Endometrial microvascular endothelial cells (primary cell): ENCODE measurements around the gene NXPH3. TPM values are rescaled to one million over a fixed set of nuclear protein-coding genes. Genes with fewer than 3 reads are reported as not detected.
"Not testable (repeated sequence)": the region's sequence is repeated elsewhere in the genome, so short reads cannot be mapped to it uniquely, and the experiment has no call there.

Source experiments
- in situ Hi-C: cut with HindIII; loops from 2 replicates; pipeline ENCODE4 v1.10.0; 2017; ENCODE audit warnings: low sequenced_read_pairs, low pct_unique_long_range_greater_than_20kb; ENCODE audit errors: inconsistent ontology term
- total RNA-seq: library from RNA; depleted of rRNA; stranded (reverse); fragments of >200 nt; gene quantifications from one replicate; pipeline ENCODE4 v1.2.3, GENCODE V29; 2015; ENCODE audit errors: inconsistent ontology term

NXPH3 gene
- total RNA-seq, result 1.3 TPM

GRCh38 chr17:49575679-49576087 lies at the start of gene NXPH3:
TSS of gene NXPH3 (plus strand) at chr17:49575871. CDS start at chr17:49576220, 349 bp downstream.
- in situ Hi-C loops, result no loop called here

- in situ Hi-C loops, result no loop called here
Observed at GRCh38 chr17:49527927-49528651, 47.6 kb upstream of the NXPH3 start.

DNA sequence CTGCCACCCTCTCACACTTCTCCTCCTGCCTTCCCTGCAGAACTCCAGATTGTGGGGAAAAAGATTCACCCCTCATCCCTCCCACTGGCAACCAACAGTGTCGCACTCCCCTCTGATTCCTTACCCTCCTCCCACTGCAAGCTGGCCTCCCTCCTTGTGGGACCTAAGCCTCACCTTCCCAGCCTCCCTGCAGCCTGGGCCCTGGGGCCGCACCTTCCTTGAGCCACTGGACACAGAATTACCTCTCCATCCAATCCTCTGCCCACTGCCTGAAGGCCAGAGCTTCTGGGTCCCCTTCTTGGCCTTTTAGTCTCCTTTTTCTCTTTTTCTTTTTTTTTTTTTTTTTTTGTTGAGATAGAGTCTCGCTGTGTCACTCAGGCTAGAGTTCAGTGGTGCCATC lies 46.7 kb upstream of the NXPH3 start:
- in situ Hi-C loops, result no loop called here

- in situ Hi-C loops, result no loop called here
Observed at GRCh38 chr17:49530118-49530517, 45.6 kb upstream of the NXPH3 start.

- in situ Hi-C loops, result no loop called here
Observed at GRCh38 chr17:49543860-49544259, 31.8 kb upstream of the NXPH3 start.

DNA sequence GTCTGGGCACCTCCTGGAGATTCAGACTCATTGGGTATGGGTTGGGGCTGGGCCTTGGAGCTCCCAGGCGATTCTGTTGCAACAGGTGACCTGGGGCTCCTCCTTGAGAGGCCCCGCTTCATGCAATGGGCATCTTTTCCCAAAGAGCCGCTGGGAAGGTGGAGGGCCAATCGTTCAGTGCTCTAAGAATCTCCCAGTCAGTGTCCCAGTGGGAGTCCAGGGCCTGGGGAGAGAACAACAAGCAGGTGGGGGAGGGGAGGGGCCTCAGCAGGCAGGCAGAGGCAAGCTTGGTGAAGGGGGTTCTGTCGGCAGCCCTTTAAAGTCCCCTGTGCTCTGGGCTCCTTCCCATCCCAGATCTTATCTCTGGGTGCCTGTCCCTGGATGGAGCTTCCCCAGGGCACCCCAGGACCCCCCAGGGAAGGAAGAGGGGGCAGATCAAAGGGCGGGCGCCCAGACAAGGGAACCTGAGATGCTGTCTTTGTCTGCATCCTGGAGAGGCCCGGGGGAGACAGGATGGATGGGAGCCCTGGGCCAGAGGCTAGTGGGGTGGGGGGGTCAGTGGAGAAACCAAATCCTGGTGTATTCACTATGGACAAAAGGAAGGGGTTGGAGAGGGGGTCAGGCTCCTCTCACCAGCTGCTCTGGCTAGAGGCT lies 30.5 kb upstream of the NXPH3 start:
- in situ Hi-C loops, result no loop called here

DNA sequence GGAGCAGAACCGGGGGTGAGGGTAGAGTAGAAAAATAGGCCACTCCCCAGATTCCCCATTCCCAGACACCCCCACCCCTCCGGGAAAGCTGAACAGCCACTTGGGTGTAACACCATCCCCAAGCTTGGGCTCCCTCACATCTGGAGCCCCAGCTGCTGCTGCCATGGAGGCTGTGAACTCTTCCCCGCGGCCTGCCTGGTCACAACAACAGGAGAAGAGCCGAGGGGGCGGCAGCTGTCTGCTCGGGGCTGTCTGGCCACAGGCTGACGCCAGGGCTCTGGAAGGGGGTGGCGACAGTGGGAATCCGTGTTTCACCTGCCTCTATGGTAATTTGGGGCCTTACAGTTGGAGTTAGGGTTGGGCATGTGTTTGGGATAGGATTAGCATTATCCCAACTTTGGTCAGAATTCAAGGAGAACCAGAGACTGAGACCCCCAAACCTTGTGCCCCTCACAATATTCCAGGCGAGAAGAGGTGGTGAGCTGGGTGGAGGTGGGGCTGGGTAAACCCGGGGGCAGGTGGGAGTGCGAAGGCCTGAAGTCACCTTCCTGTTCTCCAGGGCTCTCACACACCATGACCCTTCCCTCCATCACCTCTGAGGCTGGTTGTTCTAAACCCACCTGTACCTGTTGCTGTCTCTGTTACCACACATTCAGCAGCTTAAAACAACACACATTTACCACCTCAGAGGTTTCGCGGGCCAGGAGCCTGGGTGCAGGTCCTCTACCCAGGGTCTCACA lies 29.7 kb upstream of the NXPH3 start:
- in situ Hi-C loops, result no loop called here

- in situ Hi-C loops, result no loop called here
Observed at GRCh38 chr17:49546546-49547535, 28.8 kb upstream of the NXPH3 start.

DNA sequence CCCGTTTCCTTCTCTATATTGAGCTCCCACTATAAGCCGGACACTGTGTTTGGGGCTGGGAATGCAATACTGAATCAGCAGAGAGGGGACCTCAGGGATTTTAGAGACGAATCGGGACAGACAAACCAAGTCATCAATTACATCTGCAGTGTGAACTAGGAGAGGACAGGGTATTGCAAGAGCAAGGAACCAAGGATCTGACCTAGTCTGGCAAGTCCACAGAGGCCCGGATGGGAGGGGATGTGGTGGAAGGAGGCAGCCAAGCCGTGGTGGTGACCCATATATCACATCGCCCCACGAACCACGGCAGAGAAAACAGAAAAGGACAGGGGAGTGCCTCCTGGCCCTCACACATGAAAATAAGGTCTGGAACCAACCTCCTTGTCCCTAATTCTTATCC lies 28.1 kb upstream of the NXPH3 start:
- in situ Hi-C loops, result no loop called here

DNA sequence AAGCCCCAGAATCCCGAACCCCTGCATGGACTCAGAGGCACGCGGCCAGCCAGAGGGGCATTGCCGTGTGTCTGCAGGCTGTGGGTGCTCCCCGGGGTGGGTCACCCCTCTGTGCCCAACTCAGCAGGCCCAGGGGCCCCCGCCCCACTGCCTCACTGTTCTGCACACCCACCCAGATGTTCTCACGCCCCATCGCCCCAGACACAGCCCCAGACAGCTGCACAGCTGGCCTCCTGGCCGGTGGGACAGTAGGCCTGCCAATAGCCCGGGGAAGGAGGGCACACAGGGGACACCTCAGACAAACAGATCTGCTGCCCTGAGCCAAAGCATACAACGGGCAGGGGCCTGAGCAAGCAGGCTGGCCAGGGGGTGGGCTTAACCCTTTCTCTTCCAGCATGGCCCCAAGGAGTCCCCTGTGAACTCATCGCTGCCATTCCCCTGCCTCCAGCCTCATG lies 27.6 kb upstream of the NXPH3 start:
- in situ Hi-C loops, result no loop called here

DNA sequence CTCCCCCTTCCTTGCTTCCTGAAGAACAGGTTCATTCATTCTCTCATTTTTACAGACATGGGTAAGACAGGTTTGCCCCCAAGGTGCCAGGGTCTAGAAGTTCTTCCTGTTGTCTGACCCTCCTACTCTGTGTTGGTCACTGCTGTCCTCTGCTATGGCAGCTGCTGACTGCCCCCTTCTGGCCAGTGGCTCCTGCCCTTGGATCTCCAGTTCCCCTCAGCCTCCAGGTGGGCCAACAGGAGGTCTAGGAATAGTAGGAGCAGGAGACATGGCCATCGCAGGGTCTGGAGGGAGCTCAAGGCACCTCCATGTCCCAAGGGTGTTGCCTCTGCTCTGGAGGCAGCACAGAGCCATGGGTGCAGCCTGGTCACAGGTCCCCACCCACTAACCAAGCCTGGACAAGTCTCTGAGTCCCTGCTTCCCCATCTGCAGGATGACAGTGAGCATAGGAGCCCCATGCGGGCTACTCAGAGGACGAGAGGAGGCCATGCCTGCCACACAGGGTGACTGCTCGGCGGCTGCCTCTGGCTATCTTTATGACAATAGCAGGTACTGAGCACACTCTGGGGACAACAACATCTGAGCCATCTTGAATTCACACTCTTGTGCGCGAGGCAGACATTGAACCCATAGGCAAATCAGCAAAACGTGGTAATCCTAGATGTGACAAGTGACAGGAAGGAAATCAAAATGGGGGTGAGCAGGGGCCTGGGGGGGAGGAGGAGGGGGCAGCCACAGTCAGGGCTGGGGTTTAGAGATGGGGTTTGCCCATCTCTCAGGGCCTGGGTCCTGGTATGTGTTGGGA lies 27.0 kb upstream of the NXPH3 start:
- in situ Hi-C loops, result no loop called here

DNA sequence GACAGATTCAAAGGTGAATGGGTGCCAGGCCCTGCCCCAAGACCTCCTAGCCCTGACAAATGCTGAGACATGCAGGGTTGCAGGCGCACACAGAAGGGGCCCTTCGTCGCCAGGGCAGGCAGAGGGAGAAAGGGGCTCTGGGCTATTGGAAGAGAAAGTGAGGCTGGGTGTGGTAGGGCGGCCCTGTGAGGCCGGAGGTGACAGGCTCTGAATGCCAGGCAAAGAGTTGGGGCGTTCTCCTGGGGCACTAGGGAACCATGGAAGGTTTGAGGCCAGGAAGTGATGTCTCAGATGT lies 26.4 kb upstream of the NXPH3 start:
- in situ Hi-C loops, result no loop called here

DNA sequence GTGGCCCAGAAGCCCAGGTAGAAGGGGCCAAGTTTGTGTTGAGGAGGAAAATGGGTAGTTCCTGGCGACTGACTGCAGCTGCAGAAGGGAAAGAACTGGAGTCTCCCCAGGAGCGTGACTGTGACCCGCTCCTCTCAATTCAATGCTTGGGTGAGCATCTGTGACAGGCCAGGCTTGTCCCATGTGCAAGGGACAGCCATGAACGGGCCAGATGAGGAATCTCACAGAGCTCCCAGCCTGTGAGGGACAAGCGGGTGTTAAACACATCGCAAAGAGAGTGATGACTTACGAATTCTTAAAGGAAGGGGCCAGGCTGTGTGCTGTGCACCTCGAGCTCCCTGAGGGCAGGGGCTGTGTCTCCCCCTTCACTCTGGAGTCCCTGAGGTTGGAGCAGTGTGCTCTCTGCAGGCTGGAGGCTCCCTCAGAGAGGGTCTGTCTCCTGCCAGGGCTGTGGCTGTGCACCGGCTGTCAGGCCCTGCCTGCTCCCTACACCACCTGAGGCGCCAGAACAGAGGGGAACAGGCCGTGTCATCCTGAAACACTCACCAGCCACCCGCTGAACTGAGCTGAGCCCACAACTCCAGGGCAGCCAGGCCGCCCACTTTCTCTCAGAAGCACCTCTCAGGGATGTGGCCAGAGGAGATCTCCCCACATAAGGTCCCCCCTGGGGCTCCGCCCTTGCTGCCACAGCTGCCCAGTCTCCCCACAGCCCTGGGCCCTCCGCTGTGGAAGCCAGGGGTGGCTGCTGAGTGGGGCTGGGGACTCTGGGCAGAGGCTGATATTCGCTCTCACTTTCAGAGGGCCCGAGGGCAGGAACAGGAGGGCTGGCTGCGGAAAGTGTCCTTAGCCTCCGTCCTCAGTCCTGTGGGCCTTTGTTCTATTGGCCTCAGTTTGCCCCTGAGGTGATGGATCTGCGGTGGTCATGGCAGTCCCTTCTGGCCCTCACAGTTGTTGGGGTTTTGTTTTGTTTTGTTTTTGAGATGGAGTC lies 25.7 kb upstream of the NXPH3 start:
- in situ Hi-C loops, result no loop called here

DNA sequence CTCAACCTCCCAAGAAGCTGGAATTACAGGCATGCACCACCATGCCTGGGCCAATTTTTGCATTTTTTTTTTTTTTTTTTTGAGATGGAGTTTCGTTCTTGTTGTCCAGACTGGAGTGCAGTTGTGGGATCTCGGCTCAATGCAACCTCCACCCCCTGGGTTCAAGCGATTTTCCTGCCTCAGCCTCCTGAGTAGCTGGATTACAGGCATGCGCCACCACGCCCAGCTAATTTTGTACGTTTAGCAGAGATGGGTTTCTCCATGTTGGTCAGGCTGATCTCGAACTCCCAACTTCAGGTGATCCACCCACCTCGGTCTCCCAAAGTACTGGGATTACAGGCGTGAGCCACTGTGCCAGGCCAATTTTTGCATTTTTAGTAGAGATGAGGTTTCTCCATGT lies 24.9 kb upstream of the NXPH3 start:
- in situ Hi-C loops, result not testable (repeated sequence)

DNA sequence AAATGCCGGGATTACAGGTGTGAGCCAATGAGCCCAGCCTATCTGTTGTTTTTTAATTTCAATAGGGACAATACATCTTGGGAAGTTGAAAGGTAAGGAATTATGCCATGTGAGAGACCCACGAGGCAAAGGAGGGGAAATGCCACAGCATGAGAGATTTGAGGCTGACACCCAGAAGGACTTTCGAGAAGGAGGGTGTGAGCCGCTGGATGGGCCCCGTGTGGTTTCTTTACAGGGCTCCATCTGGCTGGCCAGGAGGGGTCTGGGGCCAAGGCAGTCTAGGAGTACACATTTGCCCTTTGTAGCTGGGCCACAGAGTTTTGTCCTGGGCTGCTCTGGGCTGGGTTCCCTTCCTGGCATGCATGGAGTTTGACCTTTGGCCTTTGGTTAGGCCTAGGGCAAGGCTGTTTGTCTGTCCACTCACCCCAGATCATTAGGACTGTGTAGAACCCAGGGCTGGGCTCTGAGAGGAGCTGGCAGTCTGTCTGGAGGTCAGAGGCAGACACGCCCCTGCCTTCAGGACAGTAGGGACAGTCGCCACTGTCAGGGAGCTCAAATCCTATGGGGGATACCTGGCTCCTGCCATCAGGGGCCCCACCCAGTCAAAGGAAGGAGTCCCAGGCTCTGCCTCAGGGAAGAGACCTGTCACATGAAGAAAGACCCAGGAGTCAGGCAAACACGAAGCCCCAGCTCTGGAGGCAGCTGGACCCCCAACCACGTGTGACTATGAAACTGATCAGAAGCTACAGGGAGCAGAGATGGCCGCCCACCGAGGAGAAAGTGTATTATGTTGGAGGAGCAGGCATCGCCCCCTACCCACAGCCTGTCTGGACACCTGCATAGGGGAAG lies 24.2 kb upstream of the NXPH3 start:
- in situ Hi-C loops, result no loop called here

DNA sequence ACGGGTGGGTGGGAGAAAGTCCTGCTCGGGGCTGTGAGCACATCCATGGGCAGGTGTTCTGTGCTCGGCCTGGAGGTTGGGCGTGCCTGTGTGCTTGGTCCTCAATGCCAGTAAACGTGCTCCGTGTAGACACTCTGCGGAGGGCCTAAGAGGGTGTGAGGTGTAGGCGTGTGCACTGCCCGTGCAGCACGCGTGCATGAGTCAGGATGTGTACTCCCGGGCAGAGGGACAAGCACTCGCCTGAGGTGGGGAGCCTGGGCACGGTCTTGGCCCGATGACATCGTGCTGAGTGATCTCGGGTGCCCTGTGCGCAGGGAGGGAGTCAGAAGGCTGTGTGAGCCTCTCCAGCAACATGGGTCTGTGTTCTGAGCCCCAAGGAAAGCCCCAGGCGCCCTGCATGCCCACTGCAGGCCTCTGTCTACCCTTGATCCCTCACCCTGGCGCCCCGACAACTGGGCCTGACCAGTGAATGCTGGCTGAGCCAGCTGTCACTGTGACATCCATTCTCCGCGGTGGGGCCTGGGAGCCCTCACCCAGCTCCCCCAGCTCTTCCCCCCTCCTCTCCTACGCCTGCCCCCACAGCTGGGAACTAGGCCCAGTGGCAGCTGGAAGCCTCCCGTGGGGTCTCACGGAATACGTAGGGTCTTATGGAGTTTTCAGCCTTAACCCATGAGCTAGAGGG lies 23.5 kb upstream of the NXPH3 start:
- in situ Hi-C loops, result no loop called here
